Mesenchymal stem cell (in vitro differentiated cells and primary cell): ENCODE measurements around the gene NLGN4X.

Source experiments
- DNase-seq: peaks from one replicate; pipeline ENCODE4 v3.0.0-alpha.2; 2013
- H2AFZ ChIP-seq: one replicate; pipeline ENCODE4 v1.6.1; 2013; ENCODE audit warnings: low read depth, mild to moderate bottlenecking, control low read depth, inconsistent platforms, low read length, moderate library complexity
- H2AK5ac ChIP-seq: 2 replicates; pipeline ENCODE4 v1.6.1; 2013; ENCODE audit warnings: low read length, moderate library complexity, mild to moderate bottlenecking, inconsistent platforms; ENCODE audit not compliant: severe bottlenecking
- H2BK120ac ChIP-seq: one replicate; pipeline ENCODE4 v1.6.1; 2013; ENCODE audit warnings: low read depth, mild to moderate bottlenecking, inconsistent platforms, low read length, moderate library complexity
- H2BK12ac ChIP-seq, 2 experiments: one replicate each; pipeline ENCODE4 v1.6.1; 2013; ENCODE audit warnings: inconsistent platforms in 2 of 2, low read length in 2 of 2, mild to moderate bottlenecking in 2 of 2, moderate library complexity in 2 of 2, control low read depth in 1 of 2
- H2BK15ac ChIP-seq: one replicate; pipeline ENCODE4 v1.6.1; 2013; ENCODE audit warnings: mild to moderate bottlenecking, low read depth, inconsistent platforms; ENCODE audit not compliant: poor library complexity, severe bottlenecking
- H2BK5ac ChIP-seq: 2 replicates; pipeline ENCODE4 v1.6.1; 2013; ENCODE audit warnings: low read depth, mild to moderate bottlenecking, low read length, control low read depth, inconsistent platforms; ENCODE audit not compliant: poor library complexity, severe bottlenecking
- H3K14ac ChIP-seq, 2 experiments: one replicate each; pipeline ENCODE4 v1.6.1; 2013; ENCODE audit warnings: inconsistent platforms in 2 of 2, low read length in 2 of 2, control low read depth in 1 of 2, mild to moderate bottlenecking in 1 of 2, moderate library complexity in 1 of 2
- H3K18ac ChIP-seq, 2 experiments: one replicate each; pipeline ENCODE4 v1.6.1; 2013; ENCODE audit warnings: inconsistent platforms in 2 of 2, low read length in 2 of 2, control low read depth in 1 of 2, low read depth in 1 of 2, mild to moderate bottlenecking in 1 of 2
- H3K23ac ChIP-seq, 2 experiments: one replicate each; pipeline ENCODE4 v1.6.1; 2013; ENCODE audit warnings: inconsistent platforms in 2 of 2, low read length in 2 of 2, mild to moderate bottlenecking in 2 of 2, moderate library complexity in 2 of 2, control low read depth in 1 of 2
- H3K27ac ChIP-seq: 2 replicates; pipeline ENCODE4 v1.5.1; 2013; ENCODE audit warnings: mild to moderate bottlenecking, moderate library complexity, low read length, control low read depth, inconsistent platforms; ENCODE audit not compliant: poor library complexity, severe bottlenecking
- H3K27me3 ChIP-seq, 2 experiments: 2 replicates each; pipeline versions ENCODE4 v1.6.1 to v1.7.0; 2013; ENCODE audit warnings: low read length in 2 of 2, mild to moderate bottlenecking in 2 of 2, moderate library complexity in 2 of 2, control low read depth in 1 of 2, inconsistent platforms in 1 of 2; ENCODE audit not compliant: control insufficient read depth in 1 of 2, insufficient read depth in 1 of 2
- H3K36me3 ChIP-seq, 2 experiments: 2 replicates each; pipeline versions ENCODE4 v1.6.1 to v1.7.0; 2013; ENCODE audit warnings: low read length in 2 of 2, control low read depth in 1 of 2, inconsistent platforms in 1 of 2, low read depth in 1 of 2, mild to moderate bottlenecking in 1 of 2; ENCODE audit not compliant: insufficient read depth in 2 of 2, control insufficient read depth in 1 of 2
- H3K4ac ChIP-seq, 2 experiments: one replicate each; pipeline ENCODE4 v1.6.1; 2013; ENCODE audit warnings: inconsistent platforms in 2 of 2, low read length in 2 of 2, mild to moderate bottlenecking in 2 of 2, moderate library complexity in 2 of 2, control low read depth in 1 of 2, low read depth in 1 of 2
- H3K4me1 ChIP-seq: 2 replicates; pipeline ENCODE4 v1.6.1; 2013; ENCODE audit warnings: low read depth, low read length, control low read depth; ENCODE audit not compliant: control insufficient read depth, insufficient read depth
- H3K4me2 ChIP-seq: 2 replicates; pipeline ENCODE4 v1.6.1; 2013; ENCODE audit warnings: low read length, mild to moderate bottlenecking, inconsistent platforms; ENCODE audit not compliant: poor library complexity, severe bottlenecking
- H3K4me3 ChIP-seq, 2 experiments: 2 replicates each; pipeline versions ENCODE4 v1.5.1 to v1.7.0; 2013; ENCODE audit warnings: low read length in 2 of 2, mild to moderate bottlenecking in 2 of 2, control low read depth in 1 of 2, low read depth in 1 of 2; ENCODE audit not compliant: insufficient read depth in 1 of 2
- H3K79me1 ChIP-seq: replicated peaks from 2 replicates; pipeline ENCODE4 v1.6.1; 2013; ENCODE audit warnings: mild to moderate bottlenecking, control low read depth, low read length, inconsistent platforms; ENCODE audit not compliant: poor library complexity, severe bottlenecking
- H3K9ac ChIP-seq: 2 replicates; pipeline ENCODE4 v1.7.0; 2013; ENCODE audit warnings: mild to moderate bottlenecking, low read length, moderate library complexity
- H3K9me3 ChIP-seq: 2 replicates; pipeline ENCODE4 v1.7.0; 2013; ENCODE audit warnings: mild to moderate bottlenecking, low read length; ENCODE audit not compliant: control insufficient read depth
- H4K8ac ChIP-seq: one replicate; pipeline ENCODE4 v1.6.1; 2013; ENCODE audit warnings: inconsistent platforms, mild to moderate bottlenecking, low read length, moderate library complexity
- H4K91ac ChIP-seq: one replicate; pipeline ENCODE4 v1.6.1; 2013; ENCODE audit warnings: mild to moderate bottlenecking, low read length, inconsistent platforms
- WGBS: methylation state at CpG from one replicate; pipeline ENCODE4 v1.1.7; 2013; ENCODE audit warnings: mixed read lengths; 5-methylcytosine and 5-hydroxymethylcytosine counted together

Gene NLGN4X

GRCh38 chrX:5898463-5898862 is 330.2 kb downstream of the NLGN4X start:
- Histone ChIP-seq H3K9me3 (peaks cover 4% of the 10 kb centered on the region), H2BK5ac (no peak overlapping the region), H3K9ac (no peak overlapping the region), H3K14ac (no peak overlapping the region), H3K27me3 (no peaks in the 10 kb centered on the region), H4K91ac (no peak overlapping the region), H3K4ac (no peak overlapping the region), H2AK5ac (no peak overlapping the region), H3K23ac (no peak overlapping the region), H4K8ac (no peak overlapping the region), H2BK120ac (no peak overlapping the region), H3K4me2 (no peak overlapping the region), H3K18ac (no peak overlapping the region), H3K4me1 (no peaks in the 10 kb centered on the region), H3K36me3 (no peaks in the 10 kb centered on the region), H3K27ac (no peak overlapping the region), H3K4me3 (no peak overlapping the region), H2BK12ac (no peak overlapping the region), H2AFZ (no peak overlapping the region), H2BK15ac (no peak overlapping the region), H3K79me1 (no peaks in the 10 kb centered on the region)
- WGBS, result 83% methylated on average over 9 of the region's 9 CpGs
- DNase-seq, result no peak

- Histone ChIP-seq H3K27me3 (no peaks in the 10 kb centered on the region), H3K18ac (no peak overlapping the region), H2BK15ac (no peak overlapping the region), H3K4me3 (no peak overlapping the region), H3K14ac (no peak overlapping the region), H4K91ac (no peak overlapping the region), H3K4me1 (no peaks in the 10 kb centered on the region), H2AK5ac (no peak overlapping the region), H2BK5ac (no peak overlapping the region), H3K27ac (no peak overlapping the region), H2AFZ (no peak overlapping the region), H3K36me3 (no peaks in the 10 kb centered on the region), H3K4me2 (no peak overlapping the region), H3K4ac (no peak overlapping the region), H2BK12ac (no peak overlapping the region), H2BK120ac (no peak overlapping the region), H4K8ac (no peak overlapping the region), H3K23ac (no peak overlapping the region), H3K9me3 (no peaks in the 10 kb centered on the region), H3K9ac (no peak overlapping the region), H3K79me1 (no peaks in the 10 kb centered on the region)
- no peak for DNase-seq
- WGBS, result 94% methylated on average over 5 of the region's 5 CpGs
These were observed 337.3 kb downstream of the NLGN4X start for GRCh38 chrX:5891378-5891777.

GRCh38 chrX:5876984-5877596 is 351.6 kb downstream of the NLGN4X start:
- no peak overlapping the region for H3K27ac ChIP-seq
- H3K4me1 ChIP-seq, result no peaks in the 10 kb centered on the region
- H2BK5ac ChIP-seq, result no peak overlapping the region
- no peaks in the 10 kb centered on the region for H3K79me1 ChIP-seq
- H3K36me3 ChIP-seq, result no peaks in the 10 kb centered on the region
- 68% methylated on average over 5 of the region's 12 CpGs for WGBS
- no peak overlapping the region for H3K4me3 ChIP-seq
- H3K18ac ChIP-seq, result no peak overlapping the region
- no peak overlapping the region for H3K9ac ChIP-seq
- H3K9me3 ChIP-seq, result peaks cover 3% of the 10 kb centered on the region
- H2AK5ac ChIP-seq, result no peak overlapping the region
- no peak overlapping the region for H2AFZ ChIP-seq
- H3K4me2 ChIP-seq, result no peak overlapping the region
- H3K23ac ChIP-seq, result no peak overlapping the region
- no peak overlapping the region for H3K4ac ChIP-seq
- no peaks in the 10 kb centered on the region for H3K27me3 ChIP-seq
- no peak overlapping the region for H2BK15ac ChIP-seq
- H2BK120ac ChIP-seq, result no peak overlapping the region
- no peak overlapping the region for H4K91ac ChIP-seq
- H3K14ac ChIP-seq, result no peak overlapping the region
- H4K8ac ChIP-seq, result no peak overlapping the region
- DNase-seq, result peak; percentile 6
- H2BK12ac ChIP-seq, result no peak overlapping the region

GRCh38 chrX:5870238-5870637 is 358.4 kb downstream of the NLGN4X start:
- WGBS, result 16% methylated on average over 3 of the region's 3 CpGs
- Histone ChIP-seq H2AFZ (no peak overlapping the region), H3K27ac (no peak overlapping the region)

More at GRCh38 chrX:5870238-5870637, 358.4 kb downstream of the NLGN4X start:
- H4K8ac ChIP-seq, result no peak overlapping the region
- no peak overlapping the region for H3K18ac ChIP-seq
- H3K23ac ChIP-seq, result no peak overlapping the region
- no peak overlapping the region for H3K4me3 ChIP-seq
- no peak overlapping the region for H3K4ac ChIP-seq
- H3K79me1 ChIP-seq, result no peaks in the 10 kb centered on the region
- H2BK120ac ChIP-seq, result no peak overlapping the region
- H2AK5ac ChIP-seq, result no peak overlapping the region
- H2BK12ac ChIP-seq, result no peak overlapping the region
- no peak overlapping the region for H3K14ac ChIP-seq
- H3K27me3 ChIP-seq, result no peaks in the 10 kb centered on the region
- peak; percentile 80 for DNase-seq
- H3K36me3 ChIP-seq, result no peaks in the 10 kb centered on the region
- no peak overlapping the region for H4K91ac ChIP-seq
- no peak overlapping the region for H3K9ac ChIP-seq
- H2BK15ac ChIP-seq, result no peak overlapping the region
- no peak overlapping the region for H3K4me2 ChIP-seq
- no peaks in the 10 kb centered on the region for H3K9me3 ChIP-seq
- H3K4me1 ChIP-seq, result no peaks in the 10 kb centered on the region
- H2BK5ac ChIP-seq, result no peak overlapping the region
